ENCODE data around the gene OTC. TPM values are rescaled to one million over a fixed set of nuclear protein-coding genes. Genes with fewer than 3 reads are reported as not detected.

OTC gene
- total RNA-seq, 2 experiments from 2014 or later, result not detected

GRCh38 chrX:38403834-38404233 lies 51.4 kb downstream of the OTC start:
- POLR2A ChIA-PET, result no interaction called here

GRCh38 chrX:38407126-38407525 lies 54.7 kb downstream of the OTC start:
- Histone ChIP-seq H2AFZ (ENCODE audit: low read length) (no peak overlapping the region), H3K4me1 (ENCODE audit: insufficient read depth, low read length, poor library complexity, severe bottlenecking) (no peaks in the 10 kb centered on the region), H3K36me3 (ENCODE audit: insufficient read depth, low read length) (no peaks in the 10 kb centered on the region), H3K27ac (ENCODE audit: low read depth, low read length, poor library complexity, severe bottlenecking) (no peak overlapping the region), H3K4me2 (ENCODE audit: low read length) (no peak overlapping the region), H3K4me3 (ENCODE audit: low read depth, low read length, poor library complexity, severe bottlenecking) (no peak overlapping the region), H3K9me2 (ENCODE audit: insufficient read depth, low read length) (no peaks in the 10 kb centered on the region), H3K9me3 (ENCODE audit: low read length) (no peaks in the 10 kb centered on the region), H4K20me1 (ENCODE audit: insufficient read depth, low read length) (no peaks in the 10 kb centered on the region), H3K79me2 (ENCODE audit: insufficient read depth, low read depth, low read length) (no peaks in the 10 kb centered on the region)
- BruUV-seq (replicated peaks), result no TSS peak
- POLR2A ChIA-PET, result no interaction called here
- intact Hi-C loops (cut with micrococcal nuclease; ENCODE audit: unreplicated experiment), result no loop called here
- DNase-seq (ENCODE audit: low spot score), result no peak
- TF ChIP-seq EZH2phosphoT487 (IDR thresholded peaks at IDR 0.05; ENCODE audit: borderline replicate concordance, low read depth, low read length), result no peak
- TF ChIP-seq CTCF (conservative IDR thresholded peaks at IDR 0.05; ENCODE audit: low read length), result no peak
- CTCF ChIA-PET (ENCODE audit: unreplicated experiment), result no interaction called here

More at GRCh38 chrX:38403834-38404233, 51.4 kb downstream of the OTC start:
- Histone ChIP-seq H4K20me1 (ENCODE audit: insufficient read depth, low read length) (no peaks in the 10 kb centered on the region), H3K9me3 (ENCODE audit: low read length) (no peaks in the 10 kb centered on the region), H3K79me2 (ENCODE audit: insufficient read depth, low read depth, low read length) (no peaks in the 10 kb centered on the region), H3K4me2 (ENCODE audit: low read length) (no peak overlapping the region), H3K9me2 (ENCODE audit: insufficient read depth, low read length) (no peaks in the 10 kb centered on the region), H3K27ac (ENCODE audit: low read depth, low read length, poor library complexity, severe bottlenecking) (no peak overlapping the region), H3K4me1 (ENCODE audit: insufficient read depth, low read length, poor library complexity, severe bottlenecking) (no peaks in the 10 kb centered on the region), H2AFZ (ENCODE audit: low read length) (no peak overlapping the region), H3K4me3 (ENCODE audit: low read depth, low read length, poor library complexity, severe bottlenecking) (no peak overlapping the region), H3K36me3 (ENCODE audit: insufficient read depth, low read length) (no peaks in the 10 kb centered on the region)
- BruUV-seq (replicated peaks), result no TSS peak
- no peak for DNase-seq (ENCODE audit: low spot score)
- intact Hi-C loops (cut with micrococcal nuclease; ENCODE audit: unreplicated experiment), result no loop called here
- no peak for TF ChIP-seq EZH2phosphoT487 (IDR thresholded peaks at IDR 0.05; ENCODE audit: borderline replicate concordance, low read depth, low read length)
- TF ChIP-seq CTCF (conservative IDR thresholded peaks at IDR 0.05; ENCODE audit: low read length), result no peak
- CTCF ChIA-PET (ENCODE audit: unreplicated experiment), result no interaction called here

GRCh38 chrX:38409289-38409688 lies 56.9 kb downstream of the OTC start:
- Histone ChIP-seq H3K9me2 (ENCODE audit: insufficient read depth, low read length) (no peaks in the 10 kb centered on the region), H3K4me1 (ENCODE audit: insufficient read depth, low read length, poor library complexity, severe bottlenecking) (no peaks in the 10 kb centered on the region), H2AFZ (ENCODE audit: low read length) (no peak overlapping the region), H3K4me3 (ENCODE audit: low read depth, low read length, poor library complexity, severe bottlenecking) (no peak overlapping the region), H3K79me2 (ENCODE audit: insufficient read depth, low read depth, low read length) (no peaks in the 10 kb centered on the region), H3K4me2 (ENCODE audit: low read length) (no peak overlapping the region), H3K27ac (ENCODE audit: low read depth, low read length, poor library complexity, severe bottlenecking) (no peak overlapping the region), H4K20me1 (ENCODE audit: insufficient read depth, low read length) (no peaks in the 10 kb centered on the region), H3K9me3 (ENCODE audit: low read length) (no peaks in the 10 kb centered on the region), H3K36me3 (ENCODE audit: insufficient read depth, low read length) (no peaks in the 10 kb centered on the region)
- intact Hi-C loops (cut with micrococcal nuclease; ENCODE audit: unreplicated experiment), result no loop called here
- ChIA-PET POLR2A (no interaction called here), CTCF (ENCODE audit: unreplicated experiment) (no interaction called here)
- BruUV-seq (replicated peaks), result no TSS peak
- DNase-seq (ENCODE audit: low spot score), result no peak
- TF ChIP-seq EZH2phosphoT487 (IDR thresholded peaks at IDR 0.05; ENCODE audit: borderline replicate concordance, low read depth, low read length) (no peak), CTCF (conservative IDR thresholded peaks at IDR 0.05; ENCODE audit: low read length) (no peak)

All from OCI-LY7 (cell line).